GM20000 (cell line): Measurements from ENCODE around the gene CDK11A.
A peak's percentile ranks its signal among the peaks of the same experiment; 100 is the strongest.
"Not testable (repeated sequence)": the region's sequence is repeated elsewhere in the genome, so short reads cannot be mapped to it uniquely, and the experiment has no call there.

Experiments
- DNase-seq: peaks from one replicate; pipeline ENCODE4 v3.0.0; 2012; ENCODE audit warnings: low spot score
- CTCF ChIP-seq: IDR thresholded peaks from 2 replicates; pipeline ENCODE4 v1.5.1; 2012; ENCODE audit warnings: mild to moderate bottlenecking, control low read depth; ENCODE audit errors: extremely low read depth, missing control alignments

Gene CDK11A

GRCh38 chr1:1664941-1665814 lies 59.0 kb downstream of the CDK11A start:
- no peak for DNase-seq
- TF ChIP-seq CTCF, result no peak

- DNase-seq, result not testable (repeated sequence)
Observed at GRCh38 chr1:1664318-1664717, 59.8 kb downstream of the CDK11A start.

GRCh38 chr1:1662830-1663560 lies 61.2 kb downstream of the CDK11A start:
- not testable (repeated sequence) for DNase-seq

DNA sequence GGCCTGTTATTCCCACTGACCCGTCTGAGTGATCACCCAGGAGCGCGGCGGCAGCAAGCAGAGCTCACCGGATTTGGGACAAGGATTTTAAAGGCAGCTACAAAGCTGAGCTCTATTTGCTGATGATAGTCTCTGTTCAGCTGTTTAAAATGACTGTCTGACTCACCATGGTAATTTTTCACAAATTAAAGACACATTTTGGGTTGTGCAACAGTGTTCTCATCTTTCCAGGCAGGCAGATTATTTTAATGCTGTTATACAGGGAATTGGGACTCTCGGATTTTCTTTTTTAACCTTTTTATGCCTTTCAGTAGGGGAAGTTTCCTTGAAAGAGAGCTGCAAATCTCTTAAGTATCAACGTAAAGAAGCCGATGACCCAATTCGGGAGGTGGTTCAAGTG lies 61.8 kb downstream of the CDK11A start:
- DNase-seq, result not testable (repeated sequence)

DNA sequence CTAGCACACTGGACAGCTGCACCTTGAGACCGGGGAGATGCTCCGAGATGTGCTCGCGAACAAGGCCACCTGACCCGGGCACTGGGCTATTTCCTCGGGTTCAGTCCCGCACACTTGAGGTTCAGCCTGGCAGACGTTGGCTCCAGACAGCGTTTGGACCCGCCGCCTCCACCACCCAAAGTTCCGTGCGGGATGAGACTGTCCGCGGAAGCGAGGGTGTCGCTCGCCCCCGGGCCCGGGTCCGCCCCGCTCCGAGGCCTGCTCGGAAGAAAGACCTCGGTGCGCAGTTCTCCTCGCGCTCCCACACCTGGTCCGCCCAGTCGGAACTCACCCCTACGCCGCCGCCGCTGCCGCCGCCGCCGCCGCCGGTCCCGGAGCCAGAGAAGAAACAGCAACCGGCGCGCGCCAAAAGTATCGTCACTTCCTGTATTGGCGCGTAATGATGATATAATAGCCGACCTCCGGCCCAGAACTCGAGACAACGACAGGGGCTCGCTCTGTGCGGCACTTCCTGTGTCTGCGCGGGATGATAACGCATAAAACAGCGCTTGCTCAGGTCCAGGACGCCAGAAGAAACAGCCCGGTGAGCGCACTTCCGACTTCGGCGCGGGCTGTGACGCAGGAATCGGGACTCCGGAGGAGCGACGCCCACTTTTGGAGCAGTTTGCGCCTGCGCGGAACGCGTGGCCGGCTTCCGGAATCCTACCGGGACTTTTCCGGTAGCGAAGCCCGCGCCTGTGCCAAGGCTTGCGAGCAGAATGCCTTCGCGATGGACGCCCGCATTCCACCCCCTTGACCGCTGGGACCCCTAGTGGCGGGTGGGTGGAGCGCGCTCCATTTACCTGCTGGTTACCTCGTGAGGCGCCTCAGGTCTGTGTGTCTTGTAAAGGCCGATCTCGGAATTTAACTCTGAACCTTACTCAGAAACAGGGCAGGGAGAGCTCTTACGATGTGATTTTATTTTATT lies 65.3 kb downstream of the CDK11A start, which contains the start of gene CDK11B:
Gene CDK11B, minus strand, starts transcription at position 422 of the 967 bp plus-strand sequence. CDS start 1,519 bp downstream, outside the sequence.
- peak; percentile 94 for DNase-seq
